HUDEP-2 (cell line): Measurements from ENCODE around the gene IL5.
"Not testable (repeated sequence)": the region's sequence is repeated elsewhere in the genome, so short reads cannot be mapped to it uniquely, and the experiment has no call there.

Experiments used
- DNase-seq, 76 experiments: peaks; one replicate each; lab custom pipeline; 2025; ENCODE audit not compliant: unreplicated experiment in 76 of 76; lab: John Stamatoyannopoulos, UW

Gene IL5

GRCh38 chr5:132539716-132540115 is 3.6 kb downstream of the IL5 start:
- DNase-seq: no peak

- no peak for DNase-seq
Observed at GRCh38 chr5:132530946-132531345, 12.4 kb downstream of the IL5 start.

GRCh38 chr5:132528866-132529634 is 14.3 kb downstream of the IL5 start:
- DNase-seq: no peak

- no peak for DNase-seq
Observed at GRCh38 chr5:132528021-132528420, 15.3 kb downstream of the IL5 start.

- DNase-seq: no peak
Observed at GRCh38 chr5:132526974-132527564, 16.3 kb downstream of the IL5 start.

- DNase-seq: peak in 43 of 76 experiments; percentile 2 to 66 (median 34)
Observed at GRCh38 chr5:132526290-132526973, 16.9 kb downstream of the IL5 start.

- no peak for DNase-seq
Observed at GRCh38 chr5:132525299-132525724, 18.0 kb downstream of the IL5 start.

GRCh38 chr5:132524877-132525276 is 18.4 kb downstream of the IL5 start:
- not testable (repeated sequence) for DNase-seq

GRCh38 chr5:132522067-132522466 is 21.3 kb downstream of the IL5 start:
- not testable (repeated sequence) for DNase-seq

GRCh38 chr5:132513618-132514336 is 29.5 kb downstream of the IL5 start:
- DNase-seq: not testable (repeated sequence)

GRCh38 chr5:132510076-132510475 is 33.2 kb downstream of the IL5 start:
- DNase-seq: no peak

- DNase-seq: peak in 27 of 76 experiments; percentile 7 to 53 (median 25)
Observed at GRCh38 chr5:132506094-132506692, 37.1 kb downstream of the IL5 start.

GRCh38 chr5:132505641-132506040 is 37.7 kb downstream of the IL5 start:
- no peak for DNase-seq

- no peak for DNase-seq
Observed at GRCh38 chr5:132504746-132505145, 38.6 kb downstream of the IL5 start.

- DNase-seq: no peak
Observed at GRCh38 chr5:132503244-132503643, 40.1 kb downstream of the IL5 start.

GRCh38 chr5:132501961-132502931 is 41.1 kb downstream of the IL5 start:
- DNase-seq: no peak

- no peak for DNase-seq
Observed at GRCh38 chr5:132501629-132501956, 41.7 kb downstream of the IL5 start.

GRCh38 chr5:132500931-132501628 is 42.2 kb downstream of the IL5 start:
- DNase-seq: peak in 59 of 76 experiments; percentile 3 to 69 (median 41)
